ENCODE measurements around the gene PRDM9.

Gene PRDM9

GRCh38 chr5:23528677-23529076 lies 21.3 kb downstream of the PRDM9 start:
- DNase-seq, result no peak

- DNase-seq, result no peak
Measured at GRCh38 chr5:23530571-23530970, 23.2 kb downstream of the PRDM9 start.

GRCh38 chr5:23571059-23571458 lies 63.6 kb downstream of the PRDM9 start:
- no peak for DNase-seq

Data from T-helper 1 cell (primary cell).